ENCODE measurements around the gene DHRS4L2. TPM values are rescaled to one million over a fixed set of nuclear protein-coding genes. Genes with fewer than 3 reads are reported as not detected.
A peak's percentile ranks its signal among the peaks of the same experiment; 100 is the strongest.
"Not testable (repeated sequence)": the region's sequence is repeated elsewhere in the genome, so short reads cannot be mapped to it uniquely, and the experiment has no call there.

DHRS4L2 gene
- total RNA-seq, 4 donors from 2014 or later = 9.4 to 23.9 (median 21.1) TPM

GRCh38 chr14:24040692-24041091 lies 52.0 kb downstream of the DHRS4L2 start:
- peaks cover 4 to 17% (median 14%) of the 10 kb centered on the region in 4 donors for H3K4me1 ChIP-seq
- WGBS = 62% methylated on average over 2 of the region's 2 CpGs
- no peaks in the 10 kb centered on the region for H3K9me3 ChIP-seq
- no peak overlapping the region for H3K4me3 ChIP-seq
- H3K36me3 ChIP-seq = no peaks in the 10 kb centered on the region
- H3K27me3 ChIP-seq = no peaks in the 10 kb centered on the region
- no peak overlapping the region for H3K27ac ChIP-seq (replicated peaks in 1 of 4)
- TF ChIP-seq POLR2A (IDR thresholded peaks at IDR 0.05; ENCODE audit: low read depth) (no peak), POLR2AphosphoS5 (IDR thresholded peaks at IDR 0.05) (no peak), CTCF (IDR thresholded peaks at IDR 0.05) (no peak), EP300 (IDR thresholded peaks at IDR 0.05) (no peak)
- intact Hi-C loops (cut with DNase I) = no loop called here
- DNase-seq (ENCODE audit: extremely low spot score) = no peak

GRCh38 chr14:24042746-24043145 lies 54.0 kb downstream of the DHRS4L2 start:
- H3K4me1 ChIP-seq = peaks cover 0 to under 1% (median 0%) of the 10 kb centered on the region in 4 donors
- no peaks in the 10 kb centered on the region for H3K27me3 ChIP-seq
- WGBS = 38% methylated on average over 5 of the region's 5 CpGs
- intact Hi-C loops (cut with DNase I) = no loop called here
- DNase-seq (ENCODE audit: extremely low spot score) = no peak
- no peak for TF ChIP-seq POLR2A (IDR thresholded peaks at IDR 0.05; ENCODE audit: low read depth)
- no peak for TF ChIP-seq POLR2AphosphoS5 (IDR thresholded peaks at IDR 0.05)
- no peak for TF ChIP-seq EP300 (IDR thresholded peaks at IDR 0.05)
- no peak for TF ChIP-seq CTCF (IDR thresholded peaks at IDR 0.05)
- H3K27ac ChIP-seq (replicated peaks in 1 of 4) = no peak overlapping the region
- no peaks in the 10 kb centered on the region for H3K36me3 ChIP-seq
- H3K4me3 ChIP-seq = no peak overlapping the region
- no peaks in the 10 kb centered on the region for H3K9me3 ChIP-seq

GRCh38 chr14:24049002-24049401 lies 60.3 kb downstream of the DHRS4L2 start:
- 54% methylated on average over 2 of the region's 2 CpGs for WGBS

GRCh38 chr14:24050753-24051152 lies 62.0 kb downstream of the DHRS4L2 start:
- H3K27ac ChIP-seq (replicated peaks in 1 of 4) = not testable (repeated sequence)
- intact Hi-C loops (cut with DNase I) = loop anchor here (5.0 kb wide), 1 partner anchor 38 kb away; no protein-coding TSS in a partner anchor
- peaks cover 12 to 22% (median 19%) of the 10 kb centered on the region in 4 donors for H3K4me1 ChIP-seq

More at GRCh38 chr14:24049002-24049401, 60.3 kb downstream of the DHRS4L2 start:
- H3K4me3 ChIP-seq; H3K27ac ChIP-seq (replicated peaks in 1 of 4); H3K9me3 ChIP-seq; H3K27me3 ChIP-seq; H3K36me3 ChIP-seq; DNase-seq (ENCODE audit: extremely low spot score); intact Hi-C loops (cut with DNase I): not testable (repeated sequence)
- H3K4me1 ChIP-seq = peaks cover 12 to 22% (median 19%) of the 10 kb centered on the region in 4 donors

GRCh38 chr14:24051176-24051788 lies 62.6 kb downstream of the DHRS4L2 start:
- Histone ChIP-seq H3K36me3 (no peaks in the 10 kb centered on the region), H3K9me3 (no peaks in the 10 kb centered on the region), H3K27me3 (peaks cover 0 to 10% (median 0%) of the 10 kb centered on the region in 4 donors), H3K4me3 (peak overlapping the region; percentile 55 to 73 (median 63)), H3K4me1 (peaks cover 12 to 22% (median 19%) of the 10 kb centered on the region in 4 donors), H3K27ac (replicated peaks in 1 of 4) (peak overlapping the region; percentile 60 to 72 (median 66))
- 41% methylated on average over 11 of the region's 20 CpGs for WGBS
- DNase-seq (ENCODE audit: extremely low spot score) = no peak
- TF ChIP-seq EP300 (IDR thresholded peaks at IDR 0.05) (no peak), POLR2AphosphoS5 (IDR thresholded peaks at IDR 0.05) (no peak), POLR2A (IDR thresholded peaks at IDR 0.05; ENCODE audit: low read depth) (no peak), CTCF (IDR thresholded peaks at IDR 0.05) (no peak)
- intact Hi-C loops (cut with DNase I) = loop anchor here (5.0 kb wide), 1 partner anchor 39 kb away; no protein-coding TSS in a partner anchor

More at GRCh38 chr14:24050753-24051152, 62.0 kb downstream of the DHRS4L2 start:
- not testable (repeated sequence) for DNase-seq (ENCODE audit: extremely low spot score); H3K4me3 ChIP-seq; H3K36me3 ChIP-seq; H3K27me3 ChIP-seq; H3K9me3 ChIP-seq
- 80% methylated on average over 7 of the region's 8 CpGs for WGBS
